Mesenchymal stem cell (in vitro differentiated cells and primary cell): ENCODE data around the gene UROS.

Experiments
- DNase-seq: peaks from one replicate; pipeline ENCODE4 v3.0.0-alpha.2; 2013
- H2AFZ ChIP-seq: one replicate; pipeline ENCODE4 v1.6.1; 2013; ENCODE audit warnings: low read depth, mild to moderate bottlenecking, control low read depth, inconsistent platforms, low read length, moderate library complexity
- H2AK5ac ChIP-seq: 2 replicates; pipeline ENCODE4 v1.6.1; 2013; ENCODE audit warnings: low read length, moderate library complexity, mild to moderate bottlenecking, inconsistent platforms; ENCODE audit not compliant: severe bottlenecking
- H2BK120ac ChIP-seq: one replicate; pipeline ENCODE4 v1.6.1; 2013; ENCODE audit warnings: low read depth, mild to moderate bottlenecking, inconsistent platforms, low read length, moderate library complexity
- H2BK12ac ChIP-seq, 2 experiments: one replicate each; pipeline ENCODE4 v1.6.1; 2013; ENCODE audit warnings: inconsistent platforms in 2 of 2, low read length in 2 of 2, mild to moderate bottlenecking in 2 of 2, moderate library complexity in 2 of 2, control low read depth in 1 of 2
- H2BK15ac ChIP-seq: one replicate; pipeline ENCODE4 v1.6.1; 2013; ENCODE audit warnings: mild to moderate bottlenecking, low read depth, inconsistent platforms; ENCODE audit not compliant: poor library complexity, severe bottlenecking
- H2BK5ac ChIP-seq: 2 replicates; pipeline ENCODE4 v1.6.1; 2013; ENCODE audit warnings: low read depth, mild to moderate bottlenecking, low read length, control low read depth, inconsistent platforms; ENCODE audit not compliant: poor library complexity, severe bottlenecking
- H3K14ac ChIP-seq, 2 experiments: one replicate each; pipeline ENCODE4 v1.6.1; 2013; ENCODE audit warnings: inconsistent platforms in 2 of 2, low read length in 2 of 2, control low read depth in 1 of 2, mild to moderate bottlenecking in 1 of 2, moderate library complexity in 1 of 2
- H3K18ac ChIP-seq, 2 experiments: one replicate each; pipeline ENCODE4 v1.6.1; 2013; ENCODE audit warnings: inconsistent platforms in 2 of 2, low read length in 2 of 2, control low read depth in 1 of 2, low read depth in 1 of 2, mild to moderate bottlenecking in 1 of 2
- H3K23ac ChIP-seq, 2 experiments: one replicate each; pipeline ENCODE4 v1.6.1; 2013; ENCODE audit warnings: inconsistent platforms in 2 of 2, low read length in 2 of 2, mild to moderate bottlenecking in 2 of 2, moderate library complexity in 2 of 2, control low read depth in 1 of 2
- H3K27ac ChIP-seq: 2 replicates; pipeline ENCODE4 v1.5.1; 2013; ENCODE audit warnings: mild to moderate bottlenecking, moderate library complexity, low read length, control low read depth, inconsistent platforms; ENCODE audit not compliant: poor library complexity, severe bottlenecking
- H3K27me3 ChIP-seq, 2 experiments: 2 replicates each; pipeline versions ENCODE4 v1.6.1 to v1.7.0; 2013; ENCODE audit warnings: low read length in 2 of 2, mild to moderate bottlenecking in 2 of 2, moderate library complexity in 2 of 2, control low read depth in 1 of 2, inconsistent platforms in 1 of 2; ENCODE audit not compliant: control insufficient read depth in 1 of 2, insufficient read depth in 1 of 2
- H3K36me3 ChIP-seq, 2 experiments: 2 replicates each; pipeline versions ENCODE4 v1.6.1 to v1.7.0; 2013; ENCODE audit warnings: low read length in 2 of 2, control low read depth in 1 of 2, inconsistent platforms in 1 of 2, low read depth in 1 of 2, mild to moderate bottlenecking in 1 of 2; ENCODE audit not compliant: insufficient read depth in 2 of 2, control insufficient read depth in 1 of 2
- H3K4ac ChIP-seq, 2 experiments: one replicate each; pipeline ENCODE4 v1.6.1; 2013; ENCODE audit warnings: inconsistent platforms in 2 of 2, low read length in 2 of 2, mild to moderate bottlenecking in 2 of 2, moderate library complexity in 2 of 2, control low read depth in 1 of 2, low read depth in 1 of 2
- H3K4me1 ChIP-seq: 2 replicates; pipeline ENCODE4 v1.6.1; 2013; ENCODE audit warnings: low read depth, low read length, control low read depth; ENCODE audit not compliant: control insufficient read depth, insufficient read depth
- H3K4me2 ChIP-seq: 2 replicates; pipeline ENCODE4 v1.6.1; 2013; ENCODE audit warnings: low read length, mild to moderate bottlenecking, inconsistent platforms; ENCODE audit not compliant: poor library complexity, severe bottlenecking
- H3K4me3 ChIP-seq, 2 experiments: 2 replicates each; pipeline versions ENCODE4 v1.5.1 to v1.7.0; 2013; ENCODE audit warnings: low read length in 2 of 2, mild to moderate bottlenecking in 2 of 2, control low read depth in 1 of 2, low read depth in 1 of 2; ENCODE audit not compliant: insufficient read depth in 1 of 2
- H3K79me1 ChIP-seq: replicated peaks from 2 replicates; pipeline ENCODE4 v1.6.1; 2013; ENCODE audit warnings: mild to moderate bottlenecking, control low read depth, low read length, inconsistent platforms; ENCODE audit not compliant: poor library complexity, severe bottlenecking
- H3K9ac ChIP-seq: 2 replicates; pipeline ENCODE4 v1.7.0; 2013; ENCODE audit warnings: mild to moderate bottlenecking, low read length, moderate library complexity
- H3K9me3 ChIP-seq: 2 replicates; pipeline ENCODE4 v1.7.0; 2013; ENCODE audit warnings: mild to moderate bottlenecking, low read length; ENCODE audit not compliant: control insufficient read depth
- H4K8ac ChIP-seq: one replicate; pipeline ENCODE4 v1.6.1; 2013; ENCODE audit warnings: inconsistent platforms, mild to moderate bottlenecking, low read length, moderate library complexity
- H4K91ac ChIP-seq: one replicate; pipeline ENCODE4 v1.6.1; 2013; ENCODE audit warnings: mild to moderate bottlenecking, low read length, inconsistent platforms
- WGBS: methylation state at CpG from one replicate; pipeline ENCODE4 v1.1.7; 2013; ENCODE audit warnings: mixed read lengths; 5-methylcytosine and 5-hydroxymethylcytosine counted together

UROS gene

DNA sequence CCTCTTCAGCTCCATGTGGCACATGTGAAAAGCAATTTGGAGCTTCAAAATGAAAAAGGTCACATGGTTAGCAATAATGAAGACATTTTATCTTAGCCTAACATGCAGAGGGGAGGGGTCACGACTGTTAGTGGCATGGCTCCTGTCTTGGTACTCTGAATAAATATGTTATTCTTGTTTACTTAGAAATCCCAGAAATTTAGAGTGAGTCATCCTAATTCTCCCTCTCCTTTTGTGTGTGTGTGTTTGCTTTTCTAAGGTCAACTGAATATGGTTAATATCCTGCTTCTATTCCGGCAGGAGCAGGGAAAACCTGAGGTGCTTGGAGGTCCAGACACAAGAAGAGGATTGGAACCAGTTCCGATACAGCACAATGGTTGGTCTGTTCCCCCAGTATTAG is 17.9 kb upstream of the UROS start:
- Histone ChIP-seq H3K14ac (no peak overlapping the region), H3K4me2 (no peak overlapping the region), H3K4me1 (peaks cover 7% of the 10 kb centered on the region), H3K4me3 (no peak overlapping the region), H4K8ac (no peak overlapping the region), H3K9ac (no peak overlapping the region), H3K23ac (no peak overlapping the region), H3K79me1 (peaks cover 16% of the 10 kb centered on the region), H3K36me3 (peaks cover 42 to 80% of the 10 kb centered on the region in 2 experiments), H2AK5ac (no peak overlapping the region), H3K4ac (no peak overlapping the region), H2AFZ (no peak overlapping the region), H3K9me3 (no peaks in the 10 kb centered on the region), H2BK15ac (no peak overlapping the region), H2BK5ac (no peak overlapping the region), H3K27ac (no peak overlapping the region), H3K18ac (no peak overlapping the region), H4K91ac (no peak overlapping the region), H2BK12ac (no peak overlapping the region), H2BK120ac (no peak overlapping the region), H3K27me3 (no peaks in the 10 kb centered on the region)
- WGBS: 100% methylated on average over 1 of the region's 3 CpGs
- no peak for DNase-seq

DNA sequence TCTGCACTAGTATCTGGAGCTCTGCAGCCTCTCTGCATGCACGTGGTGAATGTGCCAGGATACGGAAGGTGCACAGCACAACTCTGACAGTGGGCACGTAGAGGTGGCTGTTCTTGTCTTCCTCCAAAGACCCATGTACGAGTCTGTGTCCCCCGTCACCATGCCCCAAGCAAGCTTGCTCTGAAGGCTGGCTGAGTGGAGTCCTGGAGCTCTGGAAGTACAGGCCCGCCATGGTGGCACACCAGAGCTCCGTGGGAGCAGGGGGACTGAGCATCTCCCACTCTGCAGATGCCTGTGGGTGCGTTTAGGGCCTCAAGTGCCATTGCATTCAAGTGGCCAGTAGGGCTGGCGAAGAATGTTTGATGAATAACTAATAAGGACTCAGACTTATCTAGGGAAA is 17.3 kb upstream of the UROS start:
- Histone ChIP-seq H3K27me3 (no peaks in the 10 kb centered on the region), H4K91ac (no peak overlapping the region)
- WGBS: 95% methylated on average over 9 of the region's 9 CpGs

DNA sequence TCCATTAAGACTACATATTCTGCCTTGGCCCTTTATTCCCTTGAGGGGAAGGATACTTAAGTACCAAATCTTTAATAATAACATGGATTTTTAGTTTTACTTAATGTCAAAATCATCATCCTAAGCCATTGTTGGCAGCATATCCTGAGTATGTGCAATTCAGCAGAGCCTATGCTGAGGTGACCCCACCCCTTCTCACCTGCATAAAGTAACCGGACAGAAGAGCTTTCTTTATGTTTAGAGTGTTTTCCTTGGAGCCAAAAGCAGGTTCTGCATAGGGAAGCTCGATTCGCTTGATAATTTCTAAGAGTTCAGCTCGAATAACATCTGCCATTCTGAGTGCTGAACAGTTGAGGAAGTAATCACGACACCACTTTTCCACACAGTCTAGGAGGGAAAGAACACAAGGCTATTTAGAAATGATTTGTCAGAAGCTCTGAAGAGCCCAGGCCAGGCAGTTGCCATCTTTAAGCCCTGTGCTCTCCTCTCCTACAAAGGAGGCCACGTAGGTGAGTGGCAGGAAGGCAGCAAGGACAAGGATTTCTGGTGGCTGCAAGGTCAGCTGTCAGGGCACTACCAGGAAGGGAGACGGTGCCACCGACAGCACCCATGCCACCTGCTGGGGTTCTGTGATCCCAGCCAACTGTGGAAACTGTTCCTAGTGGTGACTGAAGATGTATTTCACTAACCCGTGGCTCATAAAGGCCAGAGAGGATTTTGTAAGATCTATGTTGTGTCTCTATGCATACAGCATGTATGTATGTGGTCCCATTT is 15.9 kb upstream of the UROS start:
- no peak overlapping the region for H3K4me2 ChIP-seq
- H3K23ac ChIP-seq: no peak overlapping the region
- WGBS: 97% methylated on average over 7 of the region's 9 CpGs
- H2BK15ac ChIP-seq: no peak overlapping the region
- H3K4ac ChIP-seq: no peak overlapping the region
- H3K14ac ChIP-seq: no peak overlapping the region
- no peaks in the 10 kb centered on the region for H3K27me3 ChIP-seq
- H3K36me3 ChIP-seq: peaks cover 42 to 80% of the 10 kb centered on the region in 2 experiments
- no peaks in the 10 kb centered on the region for H3K9me3 ChIP-seq
- no peak overlapping the region for H2BK12ac ChIP-seq
- H2BK5ac ChIP-seq: no peak overlapping the region
- H3K18ac ChIP-seq: no peak overlapping the region
- no peak overlapping the region for H2AK5ac ChIP-seq
- H4K8ac ChIP-seq: no peak overlapping the region
- H3K79me1 ChIP-seq: peaks cover 16% of the 10 kb centered on the region
- no peak overlapping the region for H3K27ac ChIP-seq
- H2BK120ac ChIP-seq: no peak overlapping the region
- H2AFZ ChIP-seq: no peak overlapping the region
- H3K9ac ChIP-seq: no peak overlapping the region
- H4K91ac ChIP-seq: no peak overlapping the region
- H3K4me1 ChIP-seq: peaks cover 7% of the 10 kb centered on the region
- no peak for DNase-seq
- H3K4me3 ChIP-seq: no peak overlapping the region

More for the DNA sequence above, 17.3 kb upstream of the UROS start:
- peaks cover 7% of the 10 kb centered on the region for H3K4me1 ChIP-seq
- no peak overlapping the region for H3K4me3 ChIP-seq
- H3K23ac ChIP-seq: no peak overlapping the region
- no peaks in the 10 kb centered on the region for H3K9me3 ChIP-seq
- no peak for DNase-seq
- no peak overlapping the region for H3K4ac ChIP-seq
- no peak overlapping the region for H2BK12ac ChIP-seq
- no peak overlapping the region for H3K9ac ChIP-seq
- no peak overlapping the region for H4K8ac ChIP-seq
- H3K79me1 ChIP-seq: peaks cover 16% of the 10 kb centered on the region
- H3K4me2 ChIP-seq: no peak overlapping the region
- no peak overlapping the region for H2BK120ac ChIP-seq
- no peak overlapping the region for H3K14ac ChIP-seq
- no peak overlapping the region for H3K27ac ChIP-seq
- H3K36me3 ChIP-seq: peaks cover 38 to 80% of the 10 kb centered on the region in 2 experiments
- H2BK15ac ChIP-seq: no peak overlapping the region
- H2AFZ ChIP-seq: no peak overlapping the region
- no peak overlapping the region for H2AK5ac ChIP-seq
- no peak overlapping the region for H2BK5ac ChIP-seq
- H3K18ac ChIP-seq: no peak overlapping the region

DNA sequence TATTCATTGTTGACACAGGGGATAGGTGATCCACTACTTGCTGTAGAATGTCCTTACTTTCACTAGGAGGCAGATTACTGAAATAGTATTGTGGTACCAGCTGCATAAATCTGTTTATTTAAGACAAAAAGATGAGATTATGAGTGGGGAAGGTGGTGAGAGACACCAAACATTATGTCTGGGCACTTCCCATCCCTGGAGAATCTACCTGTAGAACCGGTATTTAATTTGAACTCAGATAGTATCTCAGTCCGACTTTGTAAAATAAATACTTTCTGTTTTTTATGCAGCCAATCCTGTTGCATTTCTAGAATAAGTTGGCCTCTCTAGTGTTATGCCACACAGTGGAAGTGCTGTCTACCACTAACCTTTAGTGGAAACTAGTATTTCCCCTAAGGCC is 13.7 kb upstream of the UROS start:
- Histone ChIP-seq H3K4me1 (peaks cover 4% of the 10 kb centered on the region), H3K36me3 (peaks cover 46 to 90% of the 10 kb centered on the region in 2 experiments), H2BK5ac (no peak overlapping the region), H3K27ac (no peak overlapping the region), H3K9ac (no peak overlapping the region), H3K4me2 (no peak overlapping the region), H3K9me3 (no peaks in the 10 kb centered on the region), H3K18ac (no peak overlapping the region), H4K91ac (no peak overlapping the region), H3K23ac (no peak overlapping the region), H3K27me3 (no peaks in the 10 kb centered on the region), H3K14ac (no peak overlapping the region), H3K79me1 (peaks cover 18% of the 10 kb centered on the region), H4K8ac (no peak overlapping the region), H2BK120ac (no peak overlapping the region), H2AK5ac (no peak overlapping the region), H2AFZ (no peak overlapping the region), H3K4me3 (no peak overlapping the region), H2BK15ac (no peak overlapping the region), H3K4ac (no peak overlapping the region), H2BK12ac (no peak overlapping the region)
- 88% methylated on average over 2 of the region's 2 CpGs for whole genome bisulfite sequencing
- no peak for DNase-seq
